Right atrium auricular region (tissue), 2 donors: ENCODE measurements around the gene DEPDC5. TPM values are rescaled to one million over a fixed set of nuclear protein-coding genes. Genes with fewer than 3 reads are reported as not detected.
A peak's percentile ranks its signal among the peaks of the same experiment; 100 is the strongest.

Experiments
- DNase-seq: peaks from one replicate; pipeline ENCODE4 v3.0.0-alpha.2; 2019; ENCODE audit warnings: low spot score
- H3K27ac ChIP-seq, 2 donors: fragments of 200-600 bp; sonication (generic); 1 replicate in 1 of 2; 2 replicates in 1 of 2; pipeline ENCODE4 v1.5.1; 2016 to 2019
- H3K27me3 ChIP-seq, 2 donors: fragments of 200-600 bp; sonication (generic); one replicate each; pipeline versions ENCODE4 v1.5.1 to v1.6.0; 2017 to 2019
- H3K36me3 ChIP-seq: fragments of 200-600 bp; sonication (generic); one replicate; pipeline ENCODE4 v1.5.1; 2016
- H3K4me1 ChIP-seq, 2 donors: fragments of 200-600 bp; sonication (generic); one replicate each; pipeline versions ENCODE4 v1.5.1 to v1.6.0; 2017 to 2019
- H3K4me3 ChIP-seq, 2 donors: fragments of 200-600 bp; sonication (generic); 1 replicate in 1 of 2; 2 replicates in 1 of 2; pipeline ENCODE4 v1.5.1; 2017 to 2019; ENCODE audit warnings: mild to moderate bottlenecking in 1 of 2, moderate library complexity in 1 of 2
- H3K9me3 ChIP-seq, 2 donors: fragments of 200-600 bp; sonication (generic); one replicate each; pipeline ENCODE4 v1.5.1; 2019
- CTCF ChIP-seq, 2 donors: fragments of 200-600 bp; sonication (generic); IDR thresholded peaks; one replicate each; pipeline ENCODE4 v1.5.1; 2019; ENCODE audit warnings: antibody characterized with exemption in 2 of 2
- total RNA-seq, 2 donors: library from RNA; depleted of rRNA; stranded (reverse); fragments of >200 nt; gene quantifications; one replicate each; pipeline ENCODE4 v1.1.0, GENCODE V29; 2016

DEPDC5 gene
- total RNA-seq, 2 donors from 2014 or later, result 7.0 to 8.6 TPM

GRCh38 chr22:31954535-31955523 lies 201.0 kb downstream of the DEPDC5 start:
- Histone ChIP-seq H3K9me3 (no peaks in the 10 kb centered on the region), H3K27me3 (no peaks in the 10 kb centered on the region), H3K27ac (peak overlapping the region; percentile 70 to 73), H3K36me3 (peaks cover 27% of the 10 kb centered on the region), H3K4me1 (peaks cover 0 to 52% of the 10 kb centered on the region in 2 donors), H3K4me3 (no peak overlapping the region)
- TF ChIP-seq CTCF (IDR thresholded peaks at IDR 0.05), result no peak
- peak; percentile 73 for DNase-seq

GRCh38 chr22:31956360-31956759 lies 202.5 kb downstream of the DEPDC5 start:
- Histone ChIP-seq H3K36me3 (peaks cover 27% of the 10 kb centered on the region), H3K9me3 (no peaks in the 10 kb centered on the region), H3K4me3 (no peak overlapping the region), H3K27me3 (no peaks in the 10 kb centered on the region), H3K4me1 (peaks cover 0 to 38% of the 10 kb centered on the region in 2 donors), H3K27ac (no peak overlapping the region)
- DNase-seq, result no peak
- TF ChIP-seq CTCF (IDR thresholded peaks at IDR 0.05), result no peak

Other genes starting within 250 kb of the DEPDC5 start
- gene PISD, start 91.8 kb upstream of the DEPDC5 start, total RNA-seq, result 10 to 100 TPM; 14.8 to 27.3 TPM
- gene PRR14L, start 3.9 kb upstream of the DEPDC5 start, total RNA-seq, result 10 to 100 TPM; 12.8 to 13.7 TPM
- gene YWHAH, start 190.5 kb downstream of the DEPDC5 start, total RNA-seq, result 10 to 100 TPM; 47.9 to 92.0 TPM